GM21526 (cell line): ENCODE measurements around the gene TANGO6.
"Not testable (repeated sequence)": the region's sequence is repeated elsewhere in the genome, so short reads cannot be mapped to it uniquely, and the experiment has no call there.

Experiments used
- ATAC-seq: cut with Tn5 transposase; IDR thresholded peaks from one replicate; pipeline ENCODE4 v1.9.1; 2021; ENCODE audit warnings: moderate library complexity; ENCODE audit not compliant: unreplicated experiment, low FRiP score

TANGO6 gene

GRCh38 chr16:68843482-68844210, at the start of gene TANGO6:
TSS of gene TANGO6 (plus strand) at chr16:68843531. CDS start at chr16:68843618, 87 bp downstream.
- peak; percentile 71 for ATAC-seq

- ATAC-seq, result no peak
Observed at GRCh38 chr16:68798398-68798797, 44.9 kb upstream of the TANGO6 start.

GRCh38 chr16:68800257-68800875, 43.0 kb upstream of the TANGO6 start:
- ATAC-seq, result peak; percentile 76

- no peak for ATAC-seq
Observed at GRCh38 chr16:68802190-68802589, 41.1 kb upstream of the TANGO6 start.

- no peak for ATAC-seq
Observed at GRCh38 chr16:68806422-68806821, 36.9 kb upstream of the TANGO6 start.

GRCh38 chr16:68806981-68807380, 36.4 kb upstream of the TANGO6 start:
- ATAC-seq, result no peak

- no peak for ATAC-seq
Observed at GRCh38 chr16:68814516-68814915, 28.8 kb upstream of the TANGO6 start.

- ATAC-seq, result no peak
Observed at GRCh38 chr16:68823401-68824135, 19.8 kb upstream of the TANGO6 start.

GRCh38 chr16:68825427-68825826, 17.9 kb upstream of the TANGO6 start:
- ATAC-seq, result no peak

GRCh38 chr16:68826652-68827051, 16.7 kb upstream of the TANGO6 start:
- no peak for ATAC-seq

GRCh38 chr16:68833251-68833650, 10.1 kb upstream of the TANGO6 start:
- no peak for ATAC-seq

- ATAC-seq, result no peak
Observed at GRCh38 chr16:68834550-68834949, 8.8 kb upstream of the TANGO6 start.

GRCh38 chr16:68835970-68836369, 7.4 kb upstream of the TANGO6 start:
- no peak for ATAC-seq

GRCh38 chr16:68839831-68840230, 3.5 kb upstream of the TANGO6 start:
- no peak for ATAC-seq

GRCh38 chr16:68842964-68843481, 308 bp upstream of the TANGO6 start:
- not testable (repeated sequence) for ATAC-seq

- ATAC-seq, result no peak
Observed at GRCh38 chr16:68844211-68844564, 857 bp downstream of the TANGO6 start.

GRCh38 chr16:68848786-68849185, 5.5 kb downstream of the TANGO6 start:
- no peak for ATAC-seq

- no peak for ATAC-seq
Observed at GRCh38 chr16:68850481-68850880, 7.2 kb downstream of the TANGO6 start.

- ATAC-seq, result no peak
Observed at GRCh38 chr16:68851601-68852000, 8.3 kb downstream of the TANGO6 start.

GRCh38 chr16:68857479-68857878, 14.1 kb downstream of the TANGO6 start:
- ATAC-seq, result no peak

- ATAC-seq, result no peak
Observed at GRCh38 chr16:68859828-68860227, 16.5 kb downstream of the TANGO6 start.
